PC-9 (cell line): ENCODE measurements around the gene ATAD3B. TPM values are rescaled to one million over a fixed set of nuclear protein-coding genes. Genes with fewer than 3 reads are reported as not detected.
"Not testable (repeated sequence)": the region's sequence is repeated elsewhere in the genome, so short reads cannot be mapped to it uniquely, and the experiment has no call there.

Source experiments
- BruUV-seq: library from RNA; stranded (reverse); fragments of 400-500 nt; replicated peaks from 2 replicates; lab custom pipeline; 2021; lab: Mats Ljungman, UMichigan
- CTCF ChIA-PET: fragments of 300-600 bp; sonication (Branson Sonifier 250); formaldehyde crosslinking; loops from one replicate; lab custom pipeline; 2022; ENCODE audit warnings: antibody characterized with exemption; lab: Charles Lee
- POLR2A ChIA-PET: fragments of 300-600 bp; sonication (Branson Sonifier 250); formaldehyde crosslinking; loops from one replicate; lab custom pipeline; 2022; ENCODE audit warnings: antibody characterized with exemption; ENCODE audit not compliant: unreplicated experiment; lab: Charles Lee
- DNase-seq, 2 experiments: peaks; one replicate each; pipeline versions ENCODE4 v3.0.0 to v3.0.0-alpha.2; 2015 to 2022; ENCODE audit warnings: mixed read lengths in 1 of 2
- H2AFZ ChIP-seq: fragments of 200-600 bp; sonication (generic); 2 replicates; pipeline ENCODE4 v1.8.1; 2017; ENCODE audit warnings: antibody characterized with exemption
- H3F3A ChIP-seq: fragments of 200-600 bp; sonication (generic); 2 replicates; pipeline ENCODE4 v1.8.1; 2017; ENCODE audit warnings: antibody characterized with exemption, mild to moderate bottlenecking, low read depth; ENCODE audit not compliant: insufficient read depth
- H3K27ac ChIP-seq: fragments of 200-600 bp; sonication (generic); 2 replicates; pipeline ENCODE4 v1.6.1; 2016; ENCODE audit warnings: mixed run types
- H3K27me3 ChIP-seq: fragments of 200-600 bp; sonication (generic); 2 replicates; pipeline ENCODE4 v1.6.1; 2016; ENCODE audit warnings: low read depth, mixed run types; ENCODE audit not compliant: insufficient read depth
- H3K36me3 ChIP-seq: fragments of 200-600 bp; sonication (generic); 2 replicates; pipeline ENCODE4 v1.6.1; 2016; ENCODE audit warnings: low read depth, mixed run types
- H3K4me1 ChIP-seq: fragments of 200-600 bp; sonication (generic); replicated peaks from 2 replicates; pipeline ENCODE4 v1.6.1; 2016; ENCODE audit warnings: mixed run types; ENCODE audit not compliant: insufficient read depth
- H3K4me2 ChIP-seq: fragments of 200-600 bp; sonication (generic); 2 replicates; pipeline ENCODE4 v1.6.1; 2017; ENCODE audit warnings: mixed run types
- H3K4me3 ChIP-seq: fragments of 200-600 bp; sonication (generic); 2 replicates; pipeline ENCODE4 v1.6.1; 2016; ENCODE audit warnings: mixed run types
- H3K79me2 ChIP-seq: fragments of 200-600 bp; sonication (generic); 2 replicates; pipeline ENCODE4 v1.6.1; 2017; ENCODE audit warnings: low read depth, mixed run types
- H3K9me2 ChIP-seq: fragments of 200-600 bp; sonication (generic); 2 replicates; pipeline ENCODE4 v1.8.1; 2017; ENCODE audit warnings: mild to moderate bottlenecking; ENCODE audit not compliant: insufficient read depth
- H3K9me3 ChIP-seq: fragments of 200-600 bp; sonication (generic); 2 replicates; pipeline ENCODE4 v1.8.1; 2016; ENCODE audit warnings: low read depth; ENCODE audit not compliant: insufficient read depth
- H4K20me1 ChIP-seq: fragments of 200-600 bp; sonication (generic); 2 replicates; pipeline ENCODE4 v1.8.1; 2017; ENCODE audit not compliant: insufficient read depth
- EZH2 ChIP-seq: fragments of 200-600 bp; sonication (generic); IDR thresholded peaks from 2 replicates; pipeline ENCODE4 v1.8.0; 2017; ENCODE audit warnings: antibody characterized with exemption, low read depth
- intact Hi-C: fragments of 100-400 bp; cut with micrococcal nuclease; formaldehyde crosslinking; loops from one replicate; pipeline ENCODE4 v1.10.0; 2022; ENCODE audit not compliant: unreplicated experiment
- total RNA-seq: library from RNA; stranded (reverse); gene quantifications from 2 replicates; pipeline ENCODE4 v1.2.3, GENCODE V29; 2021
- TF ChIP-seq, protein P1 (sequence below): fragments of 200-600 bp; sonication (generic); conservative IDR thresholded peaks from 2 replicates; pipeline ENCODE4 v1.6.1; 2017; ENCODE audit warnings: mixed run types, antibody characterized with exemption, mild to moderate bottlenecking, moderate library complexity

Gene ATAD3B
- total RNA-seq, 1 experiment from 2014 or later = 32.8 TPM

DNA sequence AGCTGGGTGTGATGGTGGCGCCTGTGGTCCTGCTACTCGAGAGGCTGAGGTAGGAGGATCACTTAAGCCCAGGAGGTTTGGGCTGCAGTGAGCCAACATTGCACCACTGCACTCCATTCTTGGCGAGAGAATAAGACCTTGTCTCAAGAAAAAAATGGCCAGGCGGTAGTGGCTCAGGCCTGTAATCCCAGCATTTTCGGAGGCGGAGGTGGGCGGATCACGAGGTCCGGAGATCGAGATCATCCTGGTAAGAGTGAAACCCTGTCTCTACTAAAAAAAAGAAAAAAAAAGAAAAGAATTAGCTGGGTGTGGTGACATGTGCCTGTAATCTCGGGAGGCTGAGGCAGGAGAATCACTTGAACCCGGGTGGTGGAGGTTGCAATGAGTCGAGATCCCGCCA, 11.3 kb downstream of the ATAD3B start:
- Histone ChIP-seq H3K27me3 (no peaks in the 10 kb centered on the region), H3K4me2 (no peak overlapping the region), H4K20me1 (no peaks in the 10 kb centered on the region), H3K27ac (no peak overlapping the region), H2AFZ (no peak overlapping the region), H3K36me3 (no peaks in the 10 kb centered on the region), H3K79me2 (peaks cover 3% of the 10 kb centered on the region; the same call in 1 of the 2 replicates), H3K4me1 (no peaks in the 10 kb centered on the region), H3K4me3 (no peak overlapping the region), H3K9me3 (no peaks in the 10 kb centered on the region), H3K9me2 (no peaks in the 10 kb centered on the region), H3F3A (no peaks in the 10 kb centered on the region)
- ChIA-PET CTCF (no interaction called here), POLR2A (no interaction called here)
- DNase-seq = no peak
- intact Hi-C loops = no loop called here
- BruUV-seq = TSS peak; percentile 33
- TF ChIP-seq, protein P1, sequence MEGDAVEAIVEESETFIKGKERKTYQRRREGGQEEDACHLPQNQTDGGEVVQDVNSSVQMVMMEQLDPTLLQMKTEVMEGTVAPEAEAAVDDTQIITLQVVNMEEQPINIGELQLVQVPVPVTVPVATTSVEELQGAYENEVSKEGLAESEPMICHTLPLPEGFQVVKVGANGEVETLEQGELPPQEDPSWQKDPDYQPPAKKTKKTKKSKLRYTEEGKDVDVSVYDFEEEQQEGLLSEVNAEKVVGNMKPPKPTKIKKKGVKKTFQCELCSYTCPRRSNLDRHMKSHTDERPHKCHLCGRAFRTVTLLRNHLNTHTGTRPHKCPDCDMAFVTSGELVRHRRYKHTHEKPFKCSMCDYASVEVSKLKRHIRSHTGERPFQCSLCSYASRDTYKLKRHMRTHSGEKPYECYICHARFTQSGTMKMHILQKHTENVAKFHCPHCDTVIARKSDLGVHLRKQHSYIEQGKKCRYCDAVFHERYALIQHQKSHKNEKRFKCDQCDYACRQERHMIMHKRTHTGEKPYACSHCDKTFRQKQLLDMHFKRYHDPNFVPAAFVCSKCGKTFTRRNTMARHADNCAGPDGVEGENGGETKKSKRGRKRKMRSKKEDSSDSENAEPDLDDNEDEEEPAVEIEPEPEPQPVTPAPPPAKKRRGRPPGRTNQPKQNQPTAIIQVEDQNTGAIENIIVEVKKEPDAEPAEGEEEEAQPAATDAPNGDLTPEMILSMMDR = no peak
- no peak for TF ChIP-seq EZH2

DNA sequence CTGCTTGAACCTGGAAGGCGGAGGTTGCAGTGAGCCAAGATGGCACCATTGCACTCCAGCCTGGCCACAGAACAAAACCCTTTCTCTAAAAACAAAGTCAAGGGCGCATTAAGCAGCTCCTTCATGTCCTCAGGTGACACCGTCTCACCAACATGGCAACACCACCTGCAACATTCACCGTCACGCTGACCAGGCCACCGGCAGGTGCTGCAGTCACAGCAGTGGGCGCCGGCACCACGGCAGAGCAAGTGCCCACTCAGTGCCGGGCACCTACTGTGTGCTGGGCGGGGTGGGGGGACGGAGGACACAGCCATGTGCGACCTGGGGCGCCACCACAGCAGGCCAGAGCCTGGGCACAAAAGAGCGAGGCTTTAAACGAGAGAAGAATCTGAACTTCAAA, 12.1 kb downstream of the ATAD3B start:
- TF ChIP-seq EZH2 = no peak
- TF ChIP-seq, protein P1 = no peak
- CTCF ChIA-PET = no interaction called here
- H3K4me3 ChIP-seq = no peak overlapping the region
- H3K4me2 ChIP-seq = no peak overlapping the region
- DNase-seq = no peak
- no TSS peak for BruUV-seq
- no peaks in the 10 kb centered on the region for H3K79me2 ChIP-seq
- no peaks in the 10 kb centered on the region for H3K4me1 ChIP-seq
- H3F3A ChIP-seq = no peaks in the 10 kb centered on the region
- H3K9me3 ChIP-seq = no peaks in the 10 kb centered on the region
- POLR2A ChIA-PET = no interaction called here
- no peaks in the 10 kb centered on the region for H3K27me3 ChIP-seq
- intact Hi-C loops = no loop called here
- no peak overlapping the region for H2AFZ ChIP-seq
- no peaks in the 10 kb centered on the region for H3K9me2 ChIP-seq
- no peak overlapping the region for H3K27ac ChIP-seq
- no peaks in the 10 kb centered on the region for H4K20me1 ChIP-seq
- H3K36me3 ChIP-seq = no peaks in the 10 kb centered on the region

DNA sequence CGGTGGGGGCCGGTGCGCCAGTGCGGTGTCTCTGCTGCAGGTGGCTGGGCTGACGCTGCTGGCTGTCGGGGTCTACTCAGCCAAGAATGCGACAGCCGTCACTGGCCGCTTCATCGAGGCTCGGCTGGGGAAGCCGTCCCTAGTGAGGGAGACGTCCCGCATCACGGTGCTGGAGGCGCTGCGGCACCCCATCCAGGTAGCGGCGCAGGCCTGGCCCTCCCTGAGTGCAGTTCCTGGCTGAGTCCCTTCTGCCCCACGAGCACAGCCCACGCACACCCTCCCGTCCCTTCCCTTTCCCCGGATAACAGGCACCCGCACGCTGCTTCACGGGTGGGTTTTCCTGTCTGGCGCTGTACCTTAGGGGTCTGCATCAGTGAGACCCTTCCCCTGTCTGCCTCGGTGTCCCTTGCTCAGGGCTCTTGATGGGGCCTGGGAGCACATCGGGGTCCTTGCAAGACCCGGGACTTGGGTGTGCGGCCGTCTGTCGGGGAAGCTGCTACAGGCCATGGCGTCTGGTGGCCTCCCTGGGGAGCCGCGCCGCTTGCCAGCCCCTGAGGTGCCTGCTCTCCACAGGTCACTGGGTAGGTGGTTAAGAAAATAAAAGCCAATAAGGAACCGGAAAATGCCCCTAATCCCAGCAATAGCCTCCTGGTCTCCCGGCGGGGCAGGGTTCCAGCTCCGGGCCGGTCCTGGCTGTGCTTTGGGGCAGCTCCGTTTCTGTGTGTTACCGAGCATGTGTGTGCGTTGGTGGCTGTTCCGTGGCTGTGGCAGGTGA, 13.6 kb downstream of the ATAD3B start:
- H3K4me1 ChIP-seq, H2AFZ ChIP-seq, H4K20me1 ChIP-seq, H3K27ac ChIP-seq, H3K4me2 ChIP-seq, H3K79me2 ChIP-seq, H3K9me3 ChIP-seq, BruUV-seq, intact Hi-C loops, CTCF ChIA-PET, H3K27me3 ChIP-seq, H3K9me2 ChIP-seq, DNase-seq, H3K36me3 ChIP-seq, H3F3A ChIP-seq, POLR2A ChIA-PET, H3K4me3 ChIP-seq: not testable (repeated sequence)

DNA sequence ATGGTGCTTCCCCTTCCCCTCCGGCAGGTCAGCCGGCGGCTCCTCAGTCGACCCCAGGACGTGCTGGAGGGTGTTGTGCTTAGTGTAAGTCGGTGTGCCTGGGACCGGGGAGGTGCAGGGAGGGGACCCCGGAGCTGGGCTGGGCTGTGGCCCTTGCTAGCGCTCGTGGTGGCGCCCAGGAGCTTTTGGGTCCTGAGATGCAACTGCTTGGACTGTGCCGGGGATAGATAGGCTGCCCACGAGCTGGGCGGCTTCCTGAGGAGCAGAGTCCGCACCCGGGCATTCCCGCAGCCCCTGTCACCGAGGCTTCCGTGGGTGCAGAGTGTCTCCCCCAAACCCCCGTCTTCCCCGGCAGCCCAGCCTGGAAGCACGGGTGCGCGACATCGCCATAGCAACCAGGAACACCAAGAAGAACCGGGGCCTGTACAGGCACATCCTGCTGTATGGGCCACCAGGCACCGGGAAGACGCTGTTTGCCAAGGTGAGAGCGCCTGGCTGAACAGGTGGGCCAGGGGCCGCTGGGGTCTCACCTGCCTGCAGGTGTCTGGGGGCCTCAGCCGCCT, 14.3 kb downstream of the ATAD3B start:
- POLR2A ChIA-PET, CTCF ChIA-PET, H3F3A ChIP-seq, H3K4me1 ChIP-seq, H3K4me2 ChIP-seq, H3K79me2 ChIP-seq, intact Hi-C loops, H3K27ac ChIP-seq, H2AFZ ChIP-seq, H3K9me2 ChIP-seq, BruUV-seq, H3K9me3 ChIP-seq, DNase-seq, H3K36me3 ChIP-seq, H4K20me1 ChIP-seq, H3K4me3 ChIP-seq, H3K27me3 ChIP-seq: not testable (repeated sequence)
